ENCODE data around the gene ZNF106.
A peak's percentile ranks its signal among the peaks of the same experiment; 100 is the strongest.

Gene ZNF106

GRCh38 chr15:42444415-42445063 lies 46.4 kb downstream of the ZNF106 start:
- POLR2A ChIA-PET: no interaction called here

GRCh38 chr15:42427429-42428223 lies 63.3 kb downstream of the ZNF106 start:
- no peak overlapping the region for H3K4me3 ChIP-seq (ENCODE audit: low read depth, low read length)
- CTCF ChIA-PET: no interaction called here
- no peak for TF ChIP-seq CTCF (IDR thresholded peaks at IDR 0.05; ENCODE audit: insufficient read depth, low read length, missing control alignments)
- POLR2A ChIA-PET: interaction anchor here (1.4 kb wide), 1 partner anchor 25 kb away, joined by 3 read pairs; no protein-coding TSS in a partner anchor
- DNase-seq (ENCODE audit: low read depth, low spot score): peak; percentile 79

More at GRCh38 chr15:42444415-42445063, 46.4 kb downstream of the ZNF106 start:
- CTCF ChIA-PET: interaction anchor here (1.0 to 1.7 kb wide), 3 partner anchors 9 to 170 kb away, joined by 3 to 5 read pairs (median 3); no protein-coding TSS in a partner anchor
- no peak for DNase-seq (ENCODE audit: low read depth, low spot score)
- H3K4me3 ChIP-seq (ENCODE audit: low read depth, low read length): no peak overlapping the region
- TF ChIP-seq CTCF (IDR thresholded peaks at IDR 0.05; ENCODE audit: insufficient read depth, low read length, missing control alignments): no peak

GRCh38 chr15:42421376-42421775 lies 69.6 kb downstream of the ZNF106 start:
- ChIA-PET POLR2A (no interaction called here), CTCF (no interaction called here)
- no peak for TF ChIP-seq CTCF (IDR thresholded peaks at IDR 0.05; ENCODE audit: insufficient read depth, low read length, missing control alignments)
- DNase-seq (ENCODE audit: low read depth, low spot score): no peak
- no peak overlapping the region for H3K4me3 ChIP-seq (ENCODE audit: low read depth, low read length)

GRCh38 chr15:42419369-42419768 lies 71.6 kb downstream of the ZNF106 start:
- no peak for DNase-seq (ENCODE audit: low read depth, low spot score)
- POLR2A ChIA-PET: no interaction called here
- TF ChIP-seq CTCF (IDR thresholded peaks at IDR 0.05; ENCODE audit: insufficient read depth, low read length, missing control alignments): no peak
- no peak overlapping the region for H3K4me3 ChIP-seq (ENCODE audit: low read depth, low read length)
- CTCF ChIA-PET: interaction anchor here (1.1 kb wide), 1 partner anchor 189 kb away, joined by 3 read pairs; no protein-coding TSS in a partner anchor

GRCh38 chr15:42413920-42414319 lies 77.0 kb downstream of the ZNF106 start:
- ChIA-PET POLR2A (no interaction called here), CTCF (interaction anchor here (1.0 kb wide), 1 partner anchor 15 kb away, joined by 3 read pairs; no protein-coding TSS in a partner anchor)
- no peak for TF ChIP-seq CTCF (IDR thresholded peaks at IDR 0.05; ENCODE audit: insufficient read depth, low read length, missing control alignments)
- H3K4me3 ChIP-seq (ENCODE audit: low read depth, low read length): no peak overlapping the region
- DNase-seq (ENCODE audit: low read depth, low spot score): no peak

- DNase-seq (ENCODE audit: low read depth, low spot score): no peak
- ChIA-PET CTCF (interaction anchor here (1.3 kb wide), 1 partner anchor 27 kb away, joined by 7 read pairs; no protein-coding TSS in a partner anchor), POLR2A (no interaction called here)
- H3K4me3 ChIP-seq (ENCODE audit: low read depth, low read length): no peak overlapping the region
- TF ChIP-seq CTCF (IDR thresholded peaks at IDR 0.05; ENCODE audit: insufficient read depth, low read length, missing control alignments): no peak
Measured at GRCh38 chr15:42411884-42412283, 79.1 kb downstream of the ZNF106 start.
